Fibroblast of upper back skin (primary cell): ENCODE measurements around the gene HERC2.
"Not testable (repeated sequence)": the region's sequence is repeated elsewhere in the genome, so short reads cannot be mapped to it uniquely, and the experiment has no call there.

Experiments used
- DNase-seq: peaks from one replicate; pipeline ENCODE4 v3.0.0-alpha.2; 2013

Gene HERC2

GRCh38 chr15:28322129-28322588 lies at the start of gene HERC2:
Gene HERC2 (minus strand): TSS chr15:28322179. CDS start chr15:28321433, 746 bp downstream.
- not testable (repeated sequence) for DNase-seq

DNA sequence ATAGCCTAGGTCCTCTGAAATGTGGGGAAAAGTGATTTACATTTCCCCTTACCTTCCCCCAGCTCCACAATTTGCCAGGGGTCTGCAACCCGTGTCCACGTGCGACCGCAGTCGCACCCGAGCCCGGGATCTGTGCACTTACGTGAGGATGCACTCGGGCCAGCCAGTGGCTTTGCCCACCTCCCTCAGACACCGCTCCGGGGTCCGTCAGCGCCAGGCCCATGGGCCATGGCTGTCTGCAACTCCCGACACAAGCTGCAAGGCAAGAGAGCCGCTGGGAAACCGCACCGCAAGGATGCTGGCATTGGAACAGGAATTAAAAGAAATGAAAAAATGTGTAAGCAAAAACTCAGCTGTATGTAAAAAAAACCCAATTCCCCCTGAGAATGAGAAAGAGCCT lies 43.5 kb upstream of the HERC2 start:
- not testable (repeated sequence) for DNase-seq

- DNase-seq: not testable (repeated sequence)
Measured at GRCh38 chr15:28357984-28358383, 36.0 kb upstream of the HERC2 start, which contains the start of gene GOLGA6L24. Gene GOLGA6L24 (minus strand): TSS chr15:28358084. CDS start chr15:28358023, 61 bp downstream.

DNA sequence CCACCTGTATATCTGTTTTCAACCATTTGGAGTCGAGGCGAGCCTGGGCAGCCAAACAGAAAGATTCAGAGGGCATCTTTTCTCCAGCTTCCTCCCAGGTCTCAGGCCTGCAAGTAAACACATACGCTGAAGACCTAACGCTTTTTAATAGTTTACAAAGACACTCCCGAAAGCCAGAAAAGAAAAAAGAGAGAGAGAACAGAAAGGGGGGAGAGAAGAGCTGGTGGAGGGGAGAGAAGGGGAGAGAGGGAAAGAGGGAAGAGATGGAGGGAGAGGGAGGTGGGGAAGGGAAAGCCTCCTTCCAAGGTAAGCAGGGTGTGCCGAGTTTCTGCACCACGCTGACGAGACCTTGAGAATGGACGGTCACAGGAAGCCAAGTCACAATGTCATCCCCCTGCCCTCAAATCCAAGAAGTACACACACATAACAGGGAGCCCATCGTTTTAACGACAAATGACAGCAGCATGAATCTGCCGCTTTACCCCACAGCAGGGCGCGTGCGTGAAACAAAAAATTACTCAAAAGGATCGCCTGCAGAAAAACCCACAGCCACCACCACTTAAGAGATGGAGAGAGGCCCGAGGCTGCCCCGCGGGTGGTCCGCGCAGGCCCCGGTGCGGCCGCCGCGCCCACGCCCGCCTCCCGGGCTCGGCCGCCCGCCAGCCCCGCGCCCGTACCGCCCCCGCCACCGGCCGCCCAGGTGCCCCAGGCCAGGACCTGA lies 461 bp downstream of the HERC2 start:
- not testable (repeated sequence) for DNase-seq

GRCh38 chr15:28319725-28320124 lies 2.3 kb downstream of the HERC2 start:
- not testable (repeated sequence) for DNase-seq

DNA sequence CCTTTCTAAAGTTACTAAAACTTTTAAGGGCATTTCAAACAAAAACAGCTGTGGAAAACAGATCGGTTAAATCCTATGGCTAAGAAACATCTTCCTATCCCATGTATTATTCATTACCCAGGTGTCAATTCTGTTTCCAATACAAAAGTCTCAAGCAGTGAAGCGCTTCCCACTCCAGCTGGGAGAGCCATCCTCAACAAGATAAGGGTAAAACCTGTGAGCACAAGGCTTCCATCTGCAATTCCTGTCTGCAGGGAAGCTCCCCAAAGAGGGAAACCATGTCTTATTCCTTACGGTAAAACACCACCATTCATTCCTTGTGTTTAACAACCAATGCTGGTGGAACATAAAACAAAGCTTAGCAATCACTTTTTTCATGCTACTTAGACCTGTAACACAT lies 3.2 kb downstream of the HERC2 start:
- not testable (repeated sequence) for DNase-seq

DNA sequence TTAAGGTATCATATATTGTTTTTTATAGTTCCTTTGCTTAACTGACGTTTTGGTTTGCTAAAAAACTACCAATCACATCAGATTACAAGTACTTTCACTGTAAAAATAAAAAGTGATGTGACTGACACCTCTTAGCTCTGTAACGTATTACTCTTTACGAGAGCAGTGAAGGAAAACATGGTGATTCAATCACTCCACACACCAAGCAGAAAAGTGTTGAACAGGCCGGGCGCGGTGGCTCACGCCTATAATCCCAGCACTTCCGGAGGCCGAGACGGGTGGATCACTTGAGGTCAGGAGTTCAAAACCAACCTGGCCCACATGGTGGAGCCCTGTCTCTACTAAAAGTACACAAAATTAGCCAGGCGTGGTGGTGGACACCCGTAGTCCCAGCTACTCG lies 3.9 kb downstream of the HERC2 start:
- DNase-seq: not testable (repeated sequence)

DNA sequence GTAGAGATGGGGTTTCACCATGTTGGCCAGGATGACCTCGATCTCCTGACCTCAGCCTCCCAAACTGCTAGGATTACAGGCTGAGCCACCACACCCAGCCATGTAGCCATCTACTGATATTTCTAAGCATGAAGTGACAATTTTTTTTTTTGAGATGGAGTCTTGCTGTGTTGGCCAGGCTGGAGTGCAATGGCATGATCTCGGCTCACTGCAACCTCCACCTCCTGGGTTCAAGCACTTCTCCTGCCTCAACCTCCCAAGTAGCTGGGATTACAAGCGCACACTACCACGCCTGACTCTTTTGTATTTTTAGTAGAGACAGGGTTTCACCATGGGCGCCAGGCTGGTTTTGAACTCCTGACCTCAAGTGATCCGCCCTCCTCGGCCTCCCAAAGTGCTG lies 5.0 kb downstream of the HERC2 start:
- DNase-seq: not testable (repeated sequence)

DNA sequence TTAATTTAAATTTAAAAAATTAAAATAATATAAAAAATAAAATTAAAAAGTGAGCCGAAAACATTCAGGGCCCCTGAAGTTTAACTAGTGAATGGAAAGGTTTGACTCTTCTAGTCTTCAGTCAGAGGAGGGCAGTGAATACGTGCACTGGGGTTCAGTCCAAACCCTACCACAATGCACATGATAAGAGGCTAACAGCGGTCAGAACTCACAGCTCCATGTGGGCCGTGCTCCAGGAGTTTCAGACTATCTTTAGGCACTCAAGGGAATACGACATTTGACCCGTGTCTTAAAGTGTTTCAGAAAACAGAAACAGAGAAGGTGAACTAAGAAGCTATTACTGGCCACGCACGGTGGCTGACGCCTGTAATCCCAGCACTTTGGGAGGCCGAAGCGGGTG lies 11.5 kb downstream of the HERC2 start:
- DNase-seq: not testable (repeated sequence)

DNA sequence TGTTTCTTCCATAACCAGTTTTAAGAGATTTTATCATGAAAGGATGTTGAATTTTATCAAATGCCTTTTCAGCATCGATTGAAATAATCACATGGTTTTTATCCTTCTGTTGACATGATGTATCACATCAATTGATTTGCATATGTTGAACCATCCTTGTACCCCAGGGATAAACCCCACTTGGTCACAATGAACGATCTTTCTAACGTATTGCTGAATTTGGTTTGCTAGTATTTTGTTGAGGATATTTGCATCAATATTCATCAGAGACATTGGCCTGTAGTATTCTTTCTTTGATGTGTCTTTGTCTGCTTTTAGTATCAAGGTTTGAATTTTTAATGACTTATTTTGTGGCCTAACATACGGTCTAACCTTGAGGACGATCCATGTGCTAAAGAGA lies 13.3 kb downstream of the HERC2 start:
- DNase-seq: not testable (repeated sequence)

- not testable (repeated sequence) for DNase-seq
Measured at GRCh38 chr15:28305700-28306099, 16.3 kb downstream of the HERC2 start.

GRCh38 chr15:28297434-28297833 lies 24.5 kb downstream of the HERC2 start:
- not testable (repeated sequence) for DNase-seq

DNA sequence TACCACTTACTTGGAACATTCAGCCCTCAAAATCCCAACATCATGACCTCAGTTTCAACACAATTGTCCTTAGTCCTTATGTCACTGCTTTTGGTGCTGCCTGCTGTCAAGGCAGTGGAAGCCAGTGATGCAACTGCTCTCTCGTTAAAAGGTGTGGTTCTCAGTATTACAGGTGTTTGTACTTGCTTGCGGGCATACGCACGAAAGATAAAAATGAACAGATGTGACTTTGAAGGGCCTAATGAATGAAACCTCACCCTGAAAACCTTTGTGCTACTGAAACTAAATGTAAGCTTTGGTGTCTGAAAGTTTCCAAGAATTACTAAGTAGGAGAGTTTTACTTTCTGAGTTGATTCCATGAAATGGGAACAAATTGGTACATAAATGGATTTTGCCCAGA lies 25.2 kb downstream of the HERC2 start:
- DNase-seq: not testable (repeated sequence)

DNA sequence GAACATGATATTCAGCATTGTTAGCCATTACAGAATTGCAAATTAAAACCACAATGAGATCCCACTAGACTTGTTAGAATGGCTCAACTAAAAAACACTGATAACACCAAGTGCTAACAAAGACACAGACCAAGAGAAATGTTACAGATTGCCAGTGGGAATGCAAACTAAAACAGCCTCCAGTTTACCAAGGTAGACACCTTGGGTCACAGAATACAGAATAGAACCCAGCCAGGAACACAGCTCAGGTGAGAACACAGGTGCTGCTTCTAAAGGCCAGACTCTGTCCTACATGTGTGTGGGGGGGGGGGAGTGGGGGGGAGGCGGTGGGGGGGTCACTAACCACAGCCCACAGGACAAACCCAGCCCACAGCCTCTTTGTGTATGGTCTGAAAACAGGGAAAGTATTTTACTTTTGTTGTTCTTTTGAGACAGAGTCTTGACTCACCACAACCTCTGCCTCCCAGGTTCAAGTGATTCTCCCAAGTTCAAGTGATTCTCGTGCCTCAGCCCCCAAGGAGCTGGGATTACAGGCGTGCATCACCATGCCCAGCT lies 26.9 kb downstream of the HERC2 start:
- not testable (repeated sequence) for DNase-seq

GRCh38 chr15:28294560-28294959 lies 27.4 kb downstream of the HERC2 start:
- not testable (repeated sequence) for DNase-seq

DNA sequence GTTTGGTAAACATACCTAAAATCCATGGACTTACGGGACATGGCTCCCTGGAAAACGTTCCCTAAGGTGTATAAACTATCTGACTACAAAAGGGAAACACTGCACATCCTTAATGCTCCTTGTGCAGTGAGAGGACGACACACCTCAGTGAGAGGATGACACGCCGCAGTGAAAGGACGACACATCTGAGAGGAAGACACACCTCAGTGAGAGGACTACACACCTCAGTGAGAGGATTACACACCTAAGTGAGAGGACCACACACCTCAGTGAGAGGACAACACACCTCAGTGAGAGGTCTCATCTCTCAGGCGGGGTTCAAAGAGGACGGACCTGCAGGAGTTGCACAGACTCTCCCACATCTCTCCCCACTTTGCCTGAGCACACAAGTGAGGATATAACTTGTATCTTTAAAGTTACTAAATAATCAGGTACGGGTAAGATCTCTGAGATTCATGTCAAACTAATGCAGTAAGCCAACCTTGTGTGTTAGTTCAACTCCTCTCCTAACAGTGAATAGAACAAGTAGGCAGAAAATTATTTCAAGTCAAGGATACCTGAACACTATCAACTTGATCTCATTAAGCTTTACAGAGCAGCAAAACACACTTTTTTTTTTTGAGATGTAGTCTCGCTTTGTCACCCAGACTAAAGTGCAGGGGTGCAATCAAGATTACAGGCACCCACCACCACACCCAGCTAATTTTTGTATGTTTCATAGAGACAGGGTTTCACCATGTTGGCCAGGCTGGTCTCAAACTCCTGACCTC lies 32.1 kb downstream of the HERC2 start:
- no peak for DNase-seq

- DNase-seq: not testable (repeated sequence)
Measured at GRCh38 chr15:28288830-28289693, 32.9 kb downstream of the HERC2 start.

GRCh38 chr15:28286659-28287058 lies 35.3 kb downstream of the HERC2 start:
- DNase-seq: not testable (repeated sequence)

DNA sequence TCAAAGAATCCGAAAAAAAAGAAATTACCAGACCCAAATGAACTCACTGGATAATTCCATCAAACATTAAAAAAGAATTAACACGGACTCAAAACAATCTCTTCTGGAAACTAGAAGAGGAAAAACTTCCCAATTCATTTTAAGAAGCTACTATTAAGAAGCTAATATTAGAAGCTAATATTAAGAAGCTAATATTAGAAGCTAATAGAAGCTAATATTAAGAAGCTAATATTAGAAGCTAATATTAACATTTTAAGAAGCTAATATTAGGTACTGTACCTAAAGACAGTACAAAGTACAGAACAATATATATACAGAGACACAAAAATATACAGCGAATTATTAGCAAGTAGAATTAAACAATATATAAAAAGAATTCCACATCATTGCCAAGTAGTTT lies 35.9 kb downstream of the HERC2 start:
- no peak for DNase-seq

DNA sequence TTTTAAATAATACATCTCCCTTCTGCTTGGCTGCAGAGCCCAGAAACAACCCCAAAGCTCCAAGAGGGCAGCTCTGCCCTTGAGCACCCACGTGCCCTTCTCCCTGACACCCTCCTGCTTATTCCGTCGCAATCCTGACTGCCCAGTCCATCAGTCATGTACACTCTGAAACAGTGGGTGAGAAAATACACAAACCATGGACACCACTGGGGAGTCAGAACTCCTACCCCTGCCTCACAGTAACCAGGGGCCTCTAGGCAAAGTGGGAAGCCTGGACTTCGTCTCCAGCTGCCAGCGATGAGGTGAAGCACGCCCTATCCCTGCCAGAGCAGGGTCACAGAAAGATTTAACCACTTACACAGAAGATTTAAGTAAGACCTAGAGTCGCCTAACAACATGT lies 40.1 kb downstream of the HERC2 start:
- no peak for DNase-seq

GRCh38 chr15:28274635-28275034 lies 47.3 kb downstream of the HERC2 start:
- DNase-seq: no peak

GRCh38 chr15:28273873-28274610 lies 47.9 kb downstream of the HERC2 start:
- no peak for DNase-seq
